ENCODE measurements around the gene ZIC5.
"Not testable (repeated sequence)": the region's sequence is repeated elsewhere in the genome, so short reads cannot be mapped to it uniquely, and the experiment has no call there.

The ZIC5 gene

DNA sequence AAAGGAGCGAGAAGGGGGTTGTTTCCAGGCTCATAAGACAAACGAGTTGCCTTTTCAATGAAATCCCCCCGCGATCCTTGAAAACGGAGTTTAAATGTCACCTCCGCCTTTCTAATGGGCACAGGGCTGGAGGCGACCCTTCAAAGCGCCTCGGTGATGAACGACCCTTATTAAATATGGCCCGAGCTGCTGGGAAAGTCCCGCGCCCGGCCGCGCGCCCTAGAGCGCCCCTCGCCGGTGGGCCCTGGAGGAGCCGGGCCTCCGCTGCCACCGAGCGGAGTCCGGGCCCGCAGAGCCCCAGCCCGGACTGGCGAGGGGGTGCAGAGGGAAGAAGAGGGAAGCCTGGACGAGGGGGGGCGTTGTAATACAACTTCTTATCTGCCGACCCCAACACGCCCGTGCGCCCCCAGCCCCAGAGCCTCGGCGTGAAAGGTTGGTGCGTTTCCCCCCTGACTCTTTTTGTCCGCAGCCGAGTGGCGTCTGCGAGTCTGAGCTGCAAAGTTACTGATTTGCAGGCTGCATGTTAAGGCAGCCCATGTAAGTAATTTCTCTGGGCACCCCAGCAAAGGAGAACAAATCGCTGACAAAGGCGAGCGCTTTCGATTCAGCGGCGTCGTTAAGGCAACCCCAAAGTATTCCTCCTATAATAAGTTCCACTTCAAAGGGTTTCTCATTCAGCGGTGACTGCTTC is 11.9 kb downstream of the ZIC5 start:
- no peak for DNase-seq (ENCODE audit: low read depth)

DNA sequence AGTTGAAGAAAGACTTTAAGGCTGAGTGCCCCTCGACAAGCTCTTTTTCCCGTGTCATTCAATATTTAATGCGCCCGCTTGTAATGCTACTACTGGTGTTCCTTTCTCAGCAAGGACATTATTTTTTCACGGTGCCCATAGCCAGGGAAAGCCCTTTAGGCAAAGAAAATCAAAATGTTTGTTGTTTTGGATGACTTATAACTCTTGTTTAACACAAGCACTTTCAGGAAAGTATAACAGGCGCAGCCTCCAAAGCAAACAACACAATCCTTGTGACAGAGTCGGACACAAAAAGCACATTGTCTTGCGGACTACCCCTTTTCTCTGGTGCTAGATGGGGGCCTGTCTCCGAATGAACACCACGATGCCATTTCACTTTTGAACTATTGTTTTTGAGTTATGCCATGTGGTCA is 12.4 kb downstream of the ZIC5 start:
- no peak for DNase-seq (ENCODE audit: low read depth)

- no peak for DNase-seq (ENCODE audit: low read depth)
Measured at GRCh38 chr13:99958406-99959126, 13.0 kb downstream of the ZIC5 start.

- no peak for DNase-seq (ENCODE audit: low read depth)
Measured at GRCh38 chr13:99956473-99957349, 14.9 kb downstream of the ZIC5 start.

DNA sequence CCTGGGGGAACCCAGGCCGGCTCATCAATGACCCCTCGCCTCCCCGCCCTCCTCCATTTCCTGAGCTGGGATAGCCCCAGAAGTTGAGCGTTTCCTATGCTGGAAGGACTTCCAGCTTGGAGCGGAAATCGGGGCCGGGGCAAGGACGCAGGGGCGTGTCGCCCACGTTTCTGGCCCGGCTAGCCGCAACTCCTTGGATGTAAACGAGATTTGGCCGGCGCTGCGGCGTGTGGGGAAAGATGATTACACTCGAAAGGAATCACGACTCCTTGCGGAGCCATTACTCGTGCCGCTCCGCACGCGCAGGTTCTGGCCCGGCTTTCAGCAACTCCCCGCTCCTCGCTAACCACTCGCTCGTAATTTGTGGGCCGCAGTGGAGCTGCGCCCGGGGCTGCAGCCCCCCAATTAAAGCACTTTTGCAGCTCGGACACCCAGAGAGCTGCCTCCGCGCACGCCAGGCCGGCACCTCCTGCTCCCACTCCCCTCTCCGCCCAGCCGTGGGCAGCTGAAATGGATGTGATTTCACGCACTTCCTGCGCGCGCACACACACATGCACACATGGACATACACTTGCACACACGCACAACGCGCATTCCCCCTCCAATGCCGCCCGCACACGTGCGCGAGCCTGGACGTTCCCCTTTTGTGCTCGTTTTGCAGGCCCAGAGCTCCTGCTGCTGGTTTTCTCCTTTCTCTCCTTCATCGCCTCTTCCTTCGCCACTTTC is 15.7 kb downstream of the ZIC5 start:
- no peak for DNase-seq (ENCODE audit: low read depth)

GRCh38 chr13:99955107-99955746 is 16.3 kb downstream of the ZIC5 start:
- DNase-seq (ENCODE audit: low read depth): no peak

DNA sequence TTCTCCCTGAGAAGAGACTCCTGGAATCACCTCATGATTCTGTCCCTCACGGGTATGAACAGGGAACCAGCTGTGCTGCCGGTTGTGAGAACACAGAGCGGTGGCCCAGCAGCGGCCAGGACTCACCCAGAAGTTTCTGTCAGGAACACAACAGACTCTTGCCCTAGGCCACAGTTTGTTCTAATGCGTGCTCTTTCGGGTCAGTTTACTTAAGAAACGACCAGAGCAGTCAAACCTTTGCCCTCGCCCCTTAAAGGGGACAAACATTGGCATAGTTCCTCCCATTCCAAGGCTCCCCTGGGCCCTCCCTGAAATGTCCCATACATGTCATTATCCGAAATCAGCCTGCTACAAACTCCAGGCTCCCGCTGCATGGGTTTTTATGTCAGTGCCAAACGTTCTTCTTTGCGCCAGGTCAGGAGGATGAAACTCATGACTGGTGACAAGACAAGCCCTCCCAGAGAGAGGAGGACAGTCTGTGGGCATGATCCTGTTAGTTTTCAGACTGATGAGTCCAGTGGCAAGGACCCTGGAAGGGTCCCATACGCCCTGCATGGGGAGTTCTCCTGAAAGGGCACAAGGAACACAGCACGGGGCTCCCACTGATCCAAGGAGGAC is 18.3 kb downstream of the ZIC5 start:
- no peak for DNase-seq (ENCODE audit: low read depth)

GRCh38 chr13:99951666-99952065 is 19.9 kb downstream of the ZIC5 start:
- DNase-seq (ENCODE audit: low read depth): not testable (repeated sequence)

- no peak for DNase-seq (ENCODE audit: low read depth)
Measured at GRCh38 chr13:99949679-99950413, 21.7 kb downstream of the ZIC5 start.

DNA sequence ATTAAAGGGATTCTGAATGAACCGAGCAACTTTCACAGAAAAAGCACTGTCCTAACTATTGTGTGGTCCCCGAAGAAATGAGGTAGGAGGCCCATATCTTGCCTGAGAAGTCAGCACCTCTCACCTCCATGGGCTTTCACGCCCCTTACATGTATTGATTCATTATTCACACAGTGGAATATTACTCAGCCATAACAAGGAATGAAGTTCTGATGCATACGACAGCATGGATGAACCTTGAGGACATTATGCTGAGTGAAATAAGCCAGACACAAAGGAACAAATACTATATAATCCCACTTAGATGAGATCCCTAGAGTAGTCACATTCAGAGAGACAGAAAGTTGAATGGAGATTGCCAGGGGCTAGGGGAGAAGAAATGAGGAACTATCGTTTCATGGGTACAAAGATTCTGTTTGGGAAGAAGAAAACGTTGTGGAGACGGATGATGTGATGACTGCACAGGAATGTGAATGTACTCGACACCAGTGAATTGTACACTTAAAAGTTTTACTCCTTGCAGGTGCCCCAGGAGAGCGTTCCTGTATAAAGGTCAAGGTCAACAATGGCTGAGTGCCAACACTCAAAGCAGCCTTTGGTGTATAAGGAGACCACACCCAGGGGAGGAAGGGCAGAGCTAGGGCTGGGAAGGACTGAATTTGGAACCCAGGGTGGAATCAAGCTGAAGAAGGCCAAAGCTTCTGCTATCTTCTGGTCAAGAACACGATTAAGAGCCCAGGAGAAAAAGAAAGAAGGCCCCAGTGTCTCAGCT is 22.5 kb downstream of the ZIC5 start:
- DNase-seq (ENCODE audit: low read depth): no peak

- no peak for DNase-seq (ENCODE audit: low read depth)
Measured at GRCh38 chr13:99948411-99948810, 23.2 kb downstream of the ZIC5 start.

GRCh38 chr13:99947666-99948065 is 23.9 kb downstream of the ZIC5 start:
- DNase-seq (ENCODE audit: low read depth): no peak

DNA sequence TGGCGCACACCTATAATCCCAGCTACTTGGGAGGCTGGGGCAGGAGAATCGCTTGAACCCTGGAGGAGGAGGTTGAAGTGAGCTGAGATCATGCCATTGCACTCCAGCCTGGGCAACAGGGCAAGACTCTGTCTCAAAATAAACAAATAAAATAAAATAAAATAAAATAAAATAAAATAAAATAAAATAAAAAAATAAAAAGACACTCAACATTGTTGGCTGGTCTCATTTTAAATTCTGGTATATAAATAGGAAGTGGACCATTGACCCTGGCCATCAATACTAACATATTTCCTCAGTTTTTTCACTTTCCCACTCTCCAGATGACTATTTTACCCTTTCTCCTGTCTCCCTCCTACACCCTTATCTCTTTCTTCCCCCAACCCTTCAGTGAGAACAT is 26.1 kb downstream of the ZIC5 start:
- DNase-seq (ENCODE audit: low read depth): not testable (repeated sequence)

DNA sequence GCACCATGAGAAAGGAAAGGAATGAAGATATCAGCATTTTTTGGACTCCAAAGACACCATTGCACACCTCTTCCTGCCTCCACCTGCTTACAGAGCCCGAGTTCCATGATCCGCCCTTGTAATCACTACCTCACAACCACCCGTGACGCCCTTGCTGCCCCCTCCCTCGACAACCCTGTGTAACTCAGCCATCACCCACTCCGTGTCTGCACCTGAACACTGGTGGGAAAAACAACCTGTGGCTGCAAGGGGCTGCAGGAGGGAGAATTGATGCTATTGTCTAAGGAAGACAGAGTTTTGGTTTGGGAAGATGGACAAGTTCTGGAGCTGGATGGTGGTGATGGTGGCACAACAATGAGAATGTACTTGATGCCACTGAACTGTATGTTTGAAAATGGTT is 27.0 kb downstream of the ZIC5 start:
- no peak for DNase-seq (ENCODE audit: low read depth)

DNA sequence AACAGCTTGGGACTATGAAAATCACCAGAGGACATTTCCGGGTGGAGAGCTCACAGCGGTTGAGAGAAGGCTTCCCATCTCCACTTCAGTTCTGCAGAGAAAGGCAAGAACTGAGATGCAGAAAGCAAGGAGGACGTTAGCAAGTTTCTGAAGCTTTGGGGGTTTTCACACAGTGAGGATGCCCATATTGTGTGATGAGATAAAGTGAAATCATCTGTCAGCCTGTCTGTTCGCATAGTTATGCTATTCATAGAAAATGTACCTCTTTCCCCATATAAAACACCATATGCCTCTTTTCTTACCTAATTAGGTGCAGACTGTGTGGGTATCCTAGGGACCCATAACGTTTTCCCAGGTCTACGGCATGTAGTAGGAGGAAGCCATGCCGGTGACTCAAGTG is 27.5 kb downstream of the ZIC5 start:
- no peak for DNase-seq (ENCODE audit: low read depth)

- DNase-seq (ENCODE audit: low read depth): no peak
Measured at GRCh38 chr13:99941911-99942310, 29.7 kb downstream of the ZIC5 start.

DNA sequence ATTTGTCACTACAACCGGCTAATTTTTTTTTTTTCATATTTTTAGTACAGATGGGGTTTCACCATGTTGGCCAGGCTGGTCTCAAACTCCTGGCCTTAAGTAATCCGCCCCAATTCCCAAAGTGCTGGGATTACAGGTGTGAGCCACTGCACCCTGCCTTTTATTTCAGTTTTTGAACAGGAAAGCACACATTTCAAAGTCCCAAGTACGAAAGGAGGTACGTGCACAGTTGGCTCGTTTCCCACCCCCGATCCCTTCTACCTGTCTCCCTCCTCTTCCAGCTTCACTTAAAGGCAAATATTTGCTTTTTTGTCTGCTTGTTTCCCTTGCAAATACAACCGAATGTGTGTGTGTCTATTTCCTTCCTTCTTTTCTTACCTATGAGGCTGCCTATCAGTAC is 30.5 kb downstream of the ZIC5 start:
- DNase-seq (ENCODE audit: low read depth): no peak

DNA sequence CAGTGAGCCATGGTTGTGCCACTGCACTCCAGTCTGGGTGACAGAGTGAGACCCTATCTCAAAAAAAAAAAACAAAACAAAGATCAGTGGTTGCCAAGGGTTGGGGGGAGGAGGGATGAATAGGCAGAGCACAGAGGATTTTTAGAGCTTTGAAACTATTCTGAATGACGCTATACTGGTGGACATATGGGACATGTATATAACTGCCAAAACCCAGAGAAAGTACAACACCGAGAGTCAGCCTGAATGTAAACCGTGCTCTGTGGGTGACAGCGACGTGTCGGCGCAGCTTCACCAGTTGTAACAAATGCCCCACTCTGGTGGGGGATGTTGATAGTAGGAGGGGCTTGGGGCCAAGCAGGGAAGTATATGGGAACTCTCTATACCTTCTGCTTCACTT is 32.9 kb downstream of the ZIC5 start:
- no peak for DNase-seq (ENCODE audit: low read depth)

DNA sequence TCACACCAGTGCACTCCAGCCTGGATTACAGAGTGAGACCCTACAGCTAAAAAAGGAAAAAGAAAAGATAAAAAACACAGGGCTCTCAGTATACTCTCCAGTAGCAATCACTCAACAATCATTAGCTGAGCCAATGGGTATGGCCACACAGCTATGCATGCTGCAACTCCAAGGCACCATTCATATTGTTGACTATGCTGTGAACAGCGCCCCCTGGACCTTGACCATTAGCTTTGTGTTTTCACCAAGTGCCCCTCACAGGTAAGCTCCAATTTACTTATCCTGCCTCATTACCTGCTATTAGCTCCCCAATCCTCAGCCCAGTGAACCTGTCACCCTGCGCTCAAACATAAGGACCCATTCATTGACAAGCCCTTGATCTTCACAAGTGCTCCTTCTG is 35.8 kb downstream of the ZIC5 start:
- no peak for DNase-seq (ENCODE audit: low read depth)

DNA sequence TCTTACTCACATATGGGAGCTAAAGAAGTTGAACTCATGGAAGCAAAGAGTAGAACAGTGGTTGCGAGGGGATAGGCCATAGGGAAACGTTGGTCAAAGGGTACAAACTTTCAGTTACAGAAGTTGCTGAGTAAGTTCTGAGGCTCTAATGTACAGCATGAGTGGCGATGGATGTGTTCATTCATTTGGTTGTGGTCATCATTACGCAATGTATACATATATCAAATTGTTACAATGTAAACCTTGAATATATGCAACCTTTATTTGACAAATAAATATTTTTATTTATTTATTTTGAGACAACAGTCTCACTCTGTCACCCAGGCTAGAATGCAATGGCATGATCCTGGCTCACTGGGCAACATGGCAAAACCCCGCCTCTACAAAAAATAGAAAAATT is 38.7 kb downstream of the ZIC5 start:
- no peak for DNase-seq (ENCODE audit: low read depth)
